Right lobe of liver (tissue), 4 donors: ENCODE measurements around the gene PYGL.

Experiments used
- POLR2A ChIP-seq: fragments of 450-650 bp; IDR thresholded peaks from one replicate; pipeline ENCODE4 v1.6.1; 2017; ENCODE audit warnings: antibody characterized with exemption, mild to moderate bottlenecking
- TF ChIP-seq, protein P1 (sequence below), 4 donors: fragments of 200-600 bp in 3 of 4; fragments of 450-650 bp in 1 of 4; IDR thresholded peaks; one replicate each; pipeline versions ENCODE4 v1.5.1 to v1.8.0; 2016 to 2022; ENCODE audit warnings: antibody characterized with exemption in 4 of 4, mild to moderate bottlenecking in 2 of 4
- donor health status: DM: no; HTN: no; CAD: no.
- donor health status: DM: no; HTN: no; CAD: no.
- donor health status: DM: no; HTN: yes; CAD: no.

- TF ChIP-seq, protein P1, sequence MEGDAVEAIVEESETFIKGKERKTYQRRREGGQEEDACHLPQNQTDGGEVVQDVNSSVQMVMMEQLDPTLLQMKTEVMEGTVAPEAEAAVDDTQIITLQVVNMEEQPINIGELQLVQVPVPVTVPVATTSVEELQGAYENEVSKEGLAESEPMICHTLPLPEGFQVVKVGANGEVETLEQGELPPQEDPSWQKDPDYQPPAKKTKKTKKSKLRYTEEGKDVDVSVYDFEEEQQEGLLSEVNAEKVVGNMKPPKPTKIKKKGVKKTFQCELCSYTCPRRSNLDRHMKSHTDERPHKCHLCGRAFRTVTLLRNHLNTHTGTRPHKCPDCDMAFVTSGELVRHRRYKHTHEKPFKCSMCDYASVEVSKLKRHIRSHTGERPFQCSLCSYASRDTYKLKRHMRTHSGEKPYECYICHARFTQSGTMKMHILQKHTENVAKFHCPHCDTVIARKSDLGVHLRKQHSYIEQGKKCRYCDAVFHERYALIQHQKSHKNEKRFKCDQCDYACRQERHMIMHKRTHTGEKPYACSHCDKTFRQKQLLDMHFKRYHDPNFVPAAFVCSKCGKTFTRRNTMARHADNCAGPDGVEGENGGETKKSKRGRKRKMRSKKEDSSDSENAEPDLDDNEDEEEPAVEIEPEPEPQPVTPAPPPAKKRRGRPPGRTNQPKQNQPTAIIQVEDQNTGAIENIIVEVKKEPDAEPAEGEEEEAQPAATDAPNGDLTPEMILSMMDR (IDR thresholded peaks at IDR 0.05): no peak
- no peak for TF ChIP-seq POLR2A
These were observed 33.5 kb downstream of the PYGL start for GRCh38 chr14:50910495-50911420.
